ENCODE results near the gene CPZ. TPM values are rescaled to one million over a fixed set of nuclear protein-coding genes. Genes with fewer than 3 reads are reported as not detected.

CPZ gene
- total RNA-seq, 1 experiment from 2014 or later: 53.7 TPM

GRCh38 chr4:8637456-8637984 lies 45.0 kb downstream of the CPZ start:
- no peaks in the 10 kb centered on the region for H3K4me1 ChIP-seq
- H3K27me3 ChIP-seq: peaks cover 41% of the 10 kb centered on the region
- no peak overlapping the region for H3K27ac ChIP-seq
- H3K4me3 ChIP-seq: no peak overlapping the region
- DNase-seq: no peak
- H3K9me3 ChIP-seq (replicated peaks): no peaks in the 10 kb centered on the region
- no peaks in the 10 kb centered on the region for H3K36me3 ChIP-seq

DNA sequence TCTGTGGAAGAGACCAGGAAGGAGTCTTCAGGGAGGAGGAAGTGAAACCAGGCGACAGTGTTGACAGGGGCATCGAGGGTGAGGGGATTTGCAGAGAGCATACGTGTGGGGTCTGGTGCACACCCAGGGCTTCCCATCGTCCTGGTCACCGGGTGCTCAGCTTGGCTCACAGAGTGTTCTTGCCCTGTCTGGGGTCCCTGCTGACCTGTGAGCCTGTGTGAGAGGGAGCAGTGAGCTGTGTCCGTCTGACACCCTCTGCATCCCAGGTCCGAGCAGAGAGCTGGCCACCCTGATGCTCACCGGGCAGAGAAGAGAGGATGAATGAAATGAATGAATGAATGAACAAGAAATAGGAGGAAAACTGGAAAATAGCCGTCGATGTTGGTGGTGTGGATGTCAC lies 46.5 kb downstream of the CPZ start:
- Histone ChIP-seq H3K4me1 (no peaks in the 10 kb centered on the region), H3K27me3 (peaks cover 54% of the 10 kb centered on the region), H3K4me3 (no peak overlapping the region), H3K27ac (no peak overlapping the region), H3K36me3 (no peaks in the 10 kb centered on the region), H3K9me3 (replicated peaks) (no peaks in the 10 kb centered on the region)
- DNase-seq: no peak

GRCh38 chr4:8639777-8640720 lies 47.5 kb downstream of the CPZ start:
- Histone ChIP-seq H3K9me3 (replicated peaks) (no peaks in the 10 kb centered on the region), H3K27me3 (peaks cover 64% of the 10 kb centered on the region), H3K4me1 (no peaks in the 10 kb centered on the region), H3K36me3 (no peaks in the 10 kb centered on the region), H3K27ac (no peak overlapping the region), H3K4me3 (no peak overlapping the region)
- DNase-seq: no peak

- no peaks in the 10 kb centered on the region for H3K36me3 ChIP-seq
- no peak for DNase-seq
- no peak overlapping the region for H3K27ac ChIP-seq
Observed at GRCh38 chr4:8640816-8641215, 48.3 kb downstream of the CPZ start.

DNA sequence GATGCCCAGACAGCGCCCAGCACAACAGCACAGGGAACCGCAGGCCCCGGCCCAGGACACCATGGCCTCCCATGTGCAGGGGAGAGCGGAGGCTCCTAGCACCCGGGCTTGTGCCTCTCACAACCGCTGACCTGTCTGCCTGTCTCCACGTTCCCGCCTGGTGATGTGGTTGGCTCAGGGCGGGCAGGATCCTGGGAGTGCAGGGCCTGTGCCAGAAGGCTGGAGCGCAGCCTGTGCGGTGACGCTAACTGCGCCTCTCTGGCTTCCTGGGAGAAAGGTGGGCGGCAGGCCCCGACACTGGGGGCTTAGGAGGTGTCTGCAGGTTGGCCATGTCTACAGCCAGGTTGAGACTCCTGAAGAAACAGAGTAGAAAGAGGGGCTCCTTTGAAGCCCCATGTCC lies 48.7 kb downstream of the CPZ start:
- Histone ChIP-seq H3K27me3 (peaks cover 74% of the 10 kb centered on the region), H3K27ac (no peak overlapping the region), H3K9me3 (replicated peaks) (no peaks in the 10 kb centered on the region), H3K36me3 (no peaks in the 10 kb centered on the region), H3K4me3 (no peak overlapping the region), H3K4me1 (no peaks in the 10 kb centered on the region; the same call in 1 of the 2 replicates)
- no peak for DNase-seq

More at GRCh38 chr4:8640816-8641215, 48.3 kb downstream of the CPZ start:
- no peaks in the 10 kb centered on the region for H3K9me3 ChIP-seq (replicated peaks)
- H3K4me1 ChIP-seq: no peaks in the 10 kb centered on the region
- no peak overlapping the region for H3K4me3 ChIP-seq
- H3K27me3 ChIP-seq: peaks cover 69% of the 10 kb centered on the region

- DNase-seq: no peak
- Histone ChIP-seq H3K4me1 (no peaks in the 10 kb centered on the region; the same call in 1 of the 2 replicates), H3K36me3 (no peaks in the 10 kb centered on the region), H3K4me3 (no peak overlapping the region), H3K9me3 (replicated peaks) (no peaks in the 10 kb centered on the region), H3K27ac (no peak overlapping the region), H3K27me3 (peaks cover 80% of the 10 kb centered on the region)
Observed at GRCh38 chr4:8641931-8642650, 49.5 kb downstream of the CPZ start.

DNA sequence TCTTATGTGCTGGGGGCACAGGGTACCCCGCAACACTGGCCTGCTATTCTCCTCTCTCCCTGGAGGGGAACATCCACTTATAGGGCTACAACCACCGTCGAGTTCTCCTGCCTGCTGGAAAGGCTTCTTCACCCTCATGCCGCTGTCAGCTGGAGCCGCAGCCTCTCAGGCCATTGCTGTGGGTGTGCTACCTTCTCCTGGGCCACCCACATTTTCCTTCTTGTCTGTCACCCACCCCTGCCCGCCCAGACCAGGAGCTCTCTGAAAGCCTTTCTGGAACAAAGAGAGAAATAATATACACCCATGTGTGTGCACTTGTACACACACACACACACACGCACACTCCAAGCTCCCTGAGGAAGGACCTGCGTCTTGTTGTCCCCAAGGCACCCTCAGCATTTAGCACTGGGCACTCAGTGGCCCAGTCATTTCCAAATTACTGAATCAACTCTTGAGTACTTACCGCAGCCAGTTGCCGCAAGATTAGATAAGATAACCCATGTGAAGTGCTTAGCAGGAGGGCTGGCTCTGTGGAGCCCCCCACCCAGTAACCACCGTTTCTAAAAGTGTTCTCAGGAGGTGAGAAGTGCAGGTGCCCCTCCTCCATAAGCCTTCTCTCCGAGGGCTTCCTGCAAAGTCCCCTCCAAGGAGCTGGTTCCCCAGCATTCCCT lies 50.2 kb downstream of the CPZ start:
- DNase-seq: no peak
- no peaks in the 10 kb centered on the region for H3K36me3 ChIP-seq
- no peak overlapping the region for H3K4me3 ChIP-seq
- H3K27me3 ChIP-seq: peaks cover 79% of the 10 kb centered on the region
- H3K9me3 ChIP-seq (replicated peaks): no peaks in the 10 kb centered on the region
- H3K27ac ChIP-seq: no peak overlapping the region
- H3K4me1 ChIP-seq: no peaks in the 10 kb centered on the region; the same call in 1 of the 2 replicates

DNA sequence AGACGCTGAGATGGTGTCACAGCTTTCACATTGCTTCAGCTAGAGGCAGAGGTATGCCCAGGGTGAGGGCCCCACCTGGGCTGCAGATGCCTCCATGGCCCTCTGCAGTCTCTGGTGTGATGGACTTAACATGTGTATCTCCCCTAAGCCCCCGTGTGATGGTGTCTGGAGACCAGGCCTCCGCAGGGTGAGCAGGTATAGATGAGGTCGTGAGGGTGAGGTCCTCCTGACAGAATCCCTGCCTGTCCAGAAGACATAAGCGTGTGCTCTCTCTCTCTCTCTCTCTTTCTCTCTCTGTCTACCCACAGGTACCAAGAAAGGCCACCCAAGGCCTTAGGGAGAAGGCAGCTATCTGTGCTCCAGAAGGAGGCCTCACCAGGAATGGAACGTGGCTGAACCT lies 50.9 kb downstream of the CPZ start:
- DNase-seq: no peak
- Histone ChIP-seq H3K4me3 (no peak overlapping the region), H3K36me3 (no peaks in the 10 kb centered on the region), H3K27me3 (peaks cover 77% of the 10 kb centered on the region), H3K9me3 (replicated peaks) (no peaks in the 10 kb centered on the region), H3K4me1 (no peaks in the 10 kb centered on the region; the same call in 1 of the 2 replicates), H3K27ac (no peak overlapping the region)

DNA sequence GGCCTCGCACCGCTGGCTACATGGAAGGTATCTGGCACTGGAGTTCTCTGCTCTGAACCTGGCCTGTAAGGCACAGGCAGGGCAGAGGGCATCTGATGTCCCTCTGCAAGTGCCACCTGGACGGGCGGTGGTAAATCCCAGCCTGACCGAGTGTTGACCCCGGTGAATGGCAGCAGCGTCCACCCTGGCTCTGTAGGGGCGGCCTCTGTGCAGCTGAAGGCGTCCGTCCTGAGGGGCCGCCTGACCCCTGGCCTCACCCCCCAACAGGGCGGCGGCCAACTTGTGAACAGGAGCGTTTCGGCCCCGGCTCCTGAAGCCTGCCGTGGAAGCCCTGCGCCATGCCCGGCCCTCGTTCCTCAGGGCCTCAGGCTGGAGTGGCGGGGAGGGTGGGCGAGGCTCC lies 51.4 kb downstream of the CPZ start:
- H3K27me3 ChIP-seq: peaks cover 77% of the 10 kb centered on the region
- H3K4me1 ChIP-seq: no peaks in the 10 kb centered on the region; the same call in 1 of the 2 replicates
- no peak overlapping the region for H3K4me3 ChIP-seq
- no peaks in the 10 kb centered on the region for H3K9me3 ChIP-seq (replicated peaks)
- no peak for DNase-seq
- no peaks in the 10 kb centered on the region for H3K36me3 ChIP-seq
- H3K27ac ChIP-seq: no peak overlapping the region

DNA sequence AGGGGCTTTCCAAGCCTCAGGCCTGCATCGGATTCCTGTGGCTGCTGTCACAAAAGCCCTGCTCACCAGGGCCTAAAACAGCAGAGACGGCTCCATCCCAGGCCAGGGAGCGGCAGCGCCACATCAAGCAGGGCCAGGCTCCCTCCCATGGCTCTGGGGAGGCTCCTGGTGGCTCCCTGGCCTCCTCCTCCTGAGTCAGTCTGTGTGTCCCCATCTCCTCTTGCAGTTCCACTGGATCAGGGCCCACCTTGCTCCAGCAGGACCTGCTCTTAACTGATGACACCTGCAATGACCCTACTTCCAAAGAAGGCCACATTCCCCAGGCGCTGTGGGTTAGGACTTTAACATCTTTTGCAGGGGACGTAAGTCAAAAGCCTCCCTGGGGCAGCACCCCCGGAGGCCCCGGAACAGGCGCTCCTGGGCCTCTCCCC lies 51.9 kb downstream of the CPZ start:
- Histone ChIP-seq H3K36me3 (no peaks in the 10 kb centered on the region), H3K27ac (no peak overlapping the region), H3K27me3 (peaks cover 81% of the 10 kb centered on the region)

DNA sequence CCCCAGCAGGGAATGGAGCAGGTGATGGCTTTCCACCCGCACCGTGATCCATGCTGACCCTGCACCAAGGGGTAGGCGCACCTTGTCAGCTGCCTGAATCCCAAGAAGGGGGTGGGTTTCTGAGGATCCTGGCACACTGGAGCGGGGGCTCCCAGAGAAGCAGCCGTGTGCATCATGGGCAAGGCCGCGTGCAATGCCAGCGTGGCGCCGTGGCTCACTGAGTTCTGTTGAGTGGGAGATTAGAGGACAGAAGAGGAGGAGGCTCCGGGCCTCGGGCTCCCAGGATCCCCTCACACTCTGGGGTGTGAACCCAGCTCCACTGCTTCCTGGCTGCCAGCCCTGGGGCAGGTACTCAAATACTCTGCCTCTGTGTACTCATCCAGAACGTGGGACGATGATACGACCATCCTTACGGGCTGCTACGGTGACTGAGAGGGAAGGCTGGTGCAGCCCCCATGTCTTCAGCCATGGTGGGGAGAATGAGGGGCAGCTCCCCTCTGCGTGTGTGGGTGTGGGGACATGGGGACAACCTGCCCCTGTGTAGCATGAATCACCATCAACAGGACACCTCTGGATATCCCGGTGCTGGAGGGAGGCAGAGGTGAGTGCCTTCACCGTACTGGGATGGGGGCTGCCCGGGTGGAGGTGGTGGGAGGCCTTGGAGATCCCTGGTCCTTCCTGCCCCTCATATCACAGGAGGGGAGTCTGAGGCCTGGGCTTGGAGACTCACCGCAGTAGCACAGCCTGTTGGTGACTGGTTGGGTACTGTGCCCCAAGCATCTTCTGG lies 52.6 kb downstream of the CPZ start:
- no peaks in the 10 kb centered on the region; the same call in 1 of the 2 replicates for H3K4me1 ChIP-seq
- H3K9me3 ChIP-seq (replicated peaks): no peaks in the 10 kb centered on the region
- H3K4me3 ChIP-seq: no peak overlapping the region
- H3K27ac ChIP-seq: no peak overlapping the region
- H3K27me3 ChIP-seq: peaks cover 84% of the 10 kb centered on the region
- no peak for DNase-seq
- H3K36me3 ChIP-seq: no peaks in the 10 kb centered on the region

More for the DNA sequence above, 51.9 kb downstream of the CPZ start:
- no peak overlapping the region for H3K4me3 ChIP-seq
- no peak for DNase-seq
- no peaks in the 10 kb centered on the region; the same call in 1 of the 2 replicates for H3K4me1 ChIP-seq
- no peaks in the 10 kb centered on the region for H3K9me3 ChIP-seq (replicated peaks)

- H3K27ac ChIP-seq: no peak overlapping the region
- no peak for DNase-seq
- no peaks in the 10 kb centered on the region for H3K9me3 ChIP-seq (replicated peaks)
- H3K27me3 ChIP-seq: peaks cover 85% of the 10 kb centered on the region
- H3K36me3 ChIP-seq: no peaks in the 10 kb centered on the region
- no peak overlapping the region for H3K4me3 ChIP-seq
- no peaks in the 10 kb centered on the region; the same call in 1 of the 2 replicates for H3K4me1 ChIP-seq
Observed at GRCh38 chr4:8645753-8646124, 53.2 kb downstream of the CPZ start.

- H3K36me3 ChIP-seq: no peaks in the 10 kb centered on the region
- peaks cover 89% of the 10 kb centered on the region for H3K27me3 ChIP-seq
- no peak overlapping the region for H3K4me3 ChIP-seq
- no peaks in the 10 kb centered on the region for H3K9me3 ChIP-seq (replicated peaks)
- no peak overlapping the region for H3K27ac ChIP-seq
- DNase-seq: no peak
- H3K4me1 ChIP-seq: no peaks in the 10 kb centered on the region; the same call in 1 of the 2 replicates
Observed at GRCh38 chr4:8646296-8647093, 53.9 kb downstream of the CPZ start.
